Gastroesophageal sphincter (tissue), 4 donors: ENCODE measurements around the gene SUN5. TPM values are rescaled to one million over a fixed set of nuclear protein-coding genes. Genes with fewer than 3 reads are reported as not detected.

Experiments
- ATAC-seq: fragments of 150-250 bp; one replicate; pipeline ENCODE4 v1.9.1; 2016; ENCODE audit warnings: mild to moderate bottlenecking, moderate library complexity
- H3K27ac ChIP-seq, 4 donors: fragments of 200-600 bp; sonication (generic) in 3 of 4; 1 replicate in 3 of 4; 2 replicates in 1 of 4; pipeline ENCODE4 v1.5.1; 2016 to 2019
- H3K27me3 ChIP-seq: fragments of 200-600 bp; sonication (generic); one replicate; pipeline ENCODE4 v1.5.1; 2019
- H3K36me3 ChIP-seq, 2 donors: fragments of 200-600 bp; sonication (generic); one replicate each; pipeline ENCODE4 v1.5.1; 2019; ENCODE audit warnings: control low read depth in 1 of 2
- H3K4me1 ChIP-seq, 3 donors: fragments of 200-600 bp; sonication (generic); 1 replicate in 2 of 3; 2 replicates in 1 of 3; pipeline ENCODE4 v1.5.1; 2016 to 2019; ENCODE audit warnings: control low read depth in 2 of 3
- H3K4me3 ChIP-seq, 2 donors: fragments of 200-600 bp; sonication (generic); one replicate each; pipeline ENCODE4 v1.5.1; 2019; ENCODE audit warnings: mild to moderate bottlenecking in 1 of 2, moderate library complexity in 1 of 2
- H3K9me3 ChIP-seq, 3 donors: fragments of 200-600 bp; sonication (generic); one replicate each; pipeline ENCODE4 v1.5.1; 2017 to 2019; ENCODE audit warnings: control low read depth in 2 of 3
- CTCF ChIP-seq, 4 experiments: fragments of 200-600 bp in 2 of 4; fragments of 450-650 bp in 2 of 4; sonication (generic) in 1 of 4; IDR thresholded peaks; one replicate each; pipeline ENCODE4 v1.5.1; 2017 to 2019; ENCODE audit warnings: antibody characterized with exemption in 4 of 4, mild to moderate bottlenecking in 2 of 4, moderate library complexity in 2 of 4
- EP300 ChIP-seq: sonication (generic); formaldehyde crosslinking; IDR thresholded peaks from one replicate; pipeline ENCODE4 v1.6.1; 2017; ENCODE audit warnings: antibody characterized with exemption, mild to moderate bottlenecking
- POLR2A ChIP-seq, 2 donors: fragments of 450-650 bp; IDR thresholded peaks; one replicate each; pipeline ENCODE4 v1.6.1; 2017; ENCODE audit warnings: antibody characterized with exemption in 2 of 2, mild to moderate bottlenecking in 2 of 2, moderate library complexity in 1 of 2
- POLR2AphosphoS5 ChIP-seq: sonication (generic); formaldehyde crosslinking; IDR thresholded peaks from one replicate; pipeline ENCODE4 v1.6.1; 2017; ENCODE audit warnings: antibody characterized with exemption
- WGBS, 2 donors: methylation state at CpG; one replicate each; pipeline ENCODE4 v1.1.5; 2018; ENCODE audit warnings: low coverage in 1 of 2; 5-methylcytosine and 5-hydroxymethylcytosine counted together
- total RNA-seq, 4 donors: library from RNA; depleted of rRNA; stranded (reverse); fragments of >200 nt; gene quantifications; one replicate each; pipeline ENCODE4 v1.1.0, GENCODE V29; 2016

Gene SUN5
- total RNA-seq, 4 donors from 2014 or later = not detected

- Histone ChIP-seq H3K36me3 (no peaks in the 10 kb centered on the region), H3K4me1 (no peaks in the 10 kb centered on the region), H3K27ac (no peak overlapping the region), H3K9me3 (peaks cover 0 to 21% (median 0%) of the 10 kb centered on the region in 3 donors), H3K27me3 (peaks cover 6% of the 10 kb centered on the region), H3K4me3 (no peak overlapping the region)
- ATAC-seq = no peak
- no peak for TF ChIP-seq CTCF (IDR thresholded peaks at IDR 0.05)
- no peak for TF ChIP-seq POLR2A (IDR thresholded peaks at IDR 0.05)
- TF ChIP-seq EP300 = no peak
- TF ChIP-seq POLR2AphosphoS5 = no peak
- 33 to 56% methylated on average over 1 of the region's 1 CpG for WGBS, 2 donors
These were observed 39.5 kb upstream of the SUN5 start for GRCh38 chr20:33043731-33044181.

GRCh38 chr20:33042983-33043730 is 38.9 kb upstream of the SUN5 start:
- no peaks in the 10 kb centered on the region for H3K36me3 ChIP-seq
- WGBS, 2 donors = 92 to 100% methylated on average over 1 of the region's 2 CpGs

DNA sequence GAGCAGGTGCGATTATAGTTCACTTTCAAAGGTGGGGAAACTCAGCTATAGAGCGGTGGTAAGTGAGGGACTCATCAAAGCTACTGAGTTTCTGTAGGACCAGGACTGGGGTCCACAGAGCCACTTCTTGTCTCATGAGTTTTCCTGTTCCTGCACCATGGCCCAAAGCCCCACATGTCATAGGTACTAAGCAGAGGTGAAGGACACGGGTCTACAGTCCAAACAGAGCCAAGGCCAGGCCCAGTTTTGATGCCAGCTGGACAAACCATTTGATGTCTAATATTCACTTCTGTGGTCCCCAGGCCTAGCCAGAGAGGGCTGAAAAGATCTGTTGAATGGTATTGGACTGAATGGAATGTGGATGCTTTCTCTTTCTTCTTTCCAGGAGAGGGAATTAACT is 38.2 kb upstream of the SUN5 start:
- H3K4me3 ChIP-seq = no peak overlapping the region
- H3K27ac ChIP-seq = no peak overlapping the region
- no peak for TF ChIP-seq POLR2A (IDR thresholded peaks at IDR 0.05)
- no peak for TF ChIP-seq EP300
- no peak for TF ChIP-seq CTCF (IDR thresholded peaks at IDR 0.05)
- no peak for TF ChIP-seq POLR2AphosphoS5
- no peaks in the 10 kb centered on the region for H3K4me1 ChIP-seq
- peaks cover 0 to 21% (median 0%) of the 10 kb centered on the region in 3 donors for H3K9me3 ChIP-seq
- ATAC-seq = no peak
- WGBS, 2 donors = 80 to 83% methylated on average over 1 to 2 of the region's 3 CpGs
- no peaks in the 10 kb centered on the region for H3K36me3 ChIP-seq
- peaks cover 6% of the 10 kb centered on the region for H3K27me3 ChIP-seq

More at GRCh38 chr20:33042983-33043730, 38.9 kb upstream of the SUN5 start:
- peaks cover 0 to 21% (median 0%) of the 10 kb centered on the region in 3 donors for H3K9me3 ChIP-seq
- ATAC-seq = no peak
- no peak overlapping the region for H3K27ac ChIP-seq
- peaks cover 6% of the 10 kb centered on the region for H3K27me3 ChIP-seq
- no peaks in the 10 kb centered on the region for H3K4me1 ChIP-seq
- TF ChIP-seq POLR2AphosphoS5 = no peak
- TF ChIP-seq EP300 = no peak
- no peak for TF ChIP-seq CTCF (IDR thresholded peaks at IDR 0.05)
- no peak for TF ChIP-seq POLR2A (IDR thresholded peaks at IDR 0.05)
- no peak overlapping the region for H3K4me3 ChIP-seq

GRCh38 chr20:33038243-33038642 is 34.0 kb upstream of the SUN5 start:
- Histone ChIP-seq H3K27ac (no peak overlapping the region), H3K36me3 (no peaks in the 10 kb centered on the region), H3K4me3 (no peak overlapping the region), H3K4me1 (no peaks in the 10 kb centered on the region), H3K9me3 (peaks cover 0 to 6% (median 0%) of the 10 kb centered on the region in 3 donors), H3K27me3 (peaks cover 3% of the 10 kb centered on the region)
- WGBS, 2 donors = 88 to 100% methylated on average over 2 to 4 of the region's 4 CpGs
- ATAC-seq = no peak
- TF ChIP-seq POLR2AphosphoS5 (no peak), CTCF (IDR thresholded peaks at IDR 0.05) (no peak), EP300 (no peak), POLR2A (IDR thresholded peaks at IDR 0.05) (no peak)

DNA sequence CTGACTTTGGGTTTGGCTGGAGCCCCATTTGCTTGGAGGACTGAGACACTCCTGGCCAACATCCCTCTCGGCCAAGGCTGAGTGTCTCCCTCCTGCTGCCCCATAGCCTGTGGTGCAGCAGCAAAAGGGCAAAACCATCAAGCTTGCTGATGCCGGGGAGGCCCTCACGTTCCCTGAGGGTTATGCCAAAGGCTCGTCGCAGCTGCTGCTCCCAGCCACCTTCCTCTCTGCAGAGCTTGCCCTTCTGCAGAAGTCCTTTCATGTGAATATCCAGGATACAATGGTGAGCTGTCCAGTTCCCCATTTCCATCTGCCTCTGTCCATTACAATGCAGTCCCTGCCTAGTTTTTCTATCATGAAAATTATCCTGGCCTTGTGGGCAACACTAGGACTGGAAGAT is 33.2 kb upstream of the SUN5 start:
- peaks cover 0 to 12% (median 0%) of the 10 kb centered on the region in 3 donors for H3K9me3 ChIP-seq
- H3K36me3 ChIP-seq = no peaks in the 10 kb centered on the region
- H3K27me3 ChIP-seq = peaks cover 3% of the 10 kb centered on the region
- no peak overlapping the region for H3K27ac ChIP-seq
- TF ChIP-seq POLR2AphosphoS5 = no peak
- no peak for TF ChIP-seq POLR2A (IDR thresholded peaks at IDR 0.05)
- TF ChIP-seq CTCF (IDR thresholded peaks at IDR 0.05) = no peak
- TF ChIP-seq EP300 = no peak
- H3K4me3 ChIP-seq = no peak overlapping the region
- 66% methylated on average over 3 of the region's 5 CpGs; no CpG with 5 or more reads in 1 of the 2 donors for WGBS, 2 donors
- H3K4me1 ChIP-seq = no peaks in the 10 kb centered on the region
- ATAC-seq = no peak
